K562 (cell line): Measurements from ENCODE around the gene SUSD3.

ENCODE experiments used
- AFF1 ChIP-seq, 2 experiments: fragments of 450-650 bp; IDR thresholded peaks; 2 replicates each; pipeline ENCODE4 v1.6.1; 2018; ENCODE audit warnings: mild to moderate bottlenecking in 2 of 2, low read depth in 1 of 2; ENCODE audit not compliant: partially characterized antibody in 2 of 2
- ARID4B ChIP-seq: sonication (generic); formaldehyde crosslinking; IDR thresholded peaks from 2 replicates; pipeline ENCODE4 v1.8.0; 2022; ENCODE audit warnings: mild to moderate bottlenecking, missing genetic modification reagents
- MIER1 ChIP-seq: fragments of 450-650 bp; IDR thresholded peaks from 2 replicates; pipeline ENCODE4 v1.6.1; 2016; ENCODE audit warnings: antibody characterized with exemption, mild to moderate bottlenecking, low read depth

- TF ChIP-seq AFF1 (IDR thresholded peaks at IDR 0.05; ENCODE audit: low read depth in 1 of 2, partially characterized antibody in 2 of 2) (no peak), ARID4B (CRISPR knock-in tag) (no peak), MIER1 (no peak)
These were observed 54.4 kb downstream of the SUSD3 start for GRCh38 chr9:93112864-93113389.
